DND-41 (cell line): ENCODE results near the gene DIAPH3.
A peak's percentile ranks its signal among the peaks of the same experiment; 100 is the strongest.

Experiments
- ATAC-seq: fragments of 200-7000 bp; cut with Tn5 transposase; 3 replicates; pipeline ENCODE4 v1.9.1; 2021; ENCODE audit warnings: low read depth; ENCODE audit not compliant: insufficient read depth
- DNase-seq: peaks from one replicate; pipeline ENCODE4 v3.0.0-alpha.2; 2020
- H2AFZ ChIP-seq: 2 replicates; pipeline ENCODE4 v1.6.0; 2012; ENCODE audit warnings: low read depth, low read length
- H3K27ac ChIP-seq: 2 replicates; pipeline ENCODE4 v1.5.1; 2012; ENCODE audit warnings: low read length, inconsistent platforms
- H3K27me3 ChIP-seq: fragments of 200-600 bp; sonication (generic); 2 replicates; pipeline ENCODE4 v1.6.0; 2012; ENCODE audit warnings: low read length, mild to moderate bottlenecking, inconsistent platforms; ENCODE audit not compliant: insufficient read depth, poor library complexity
- H3K36me3 ChIP-seq: 2 replicates; pipeline ENCODE4 v1.5.1; 2012; ENCODE audit warnings: low read length, inconsistent platforms; ENCODE audit not compliant: insufficient read depth
- H3K4me1 ChIP-seq: 2 replicates; pipeline ENCODE4 v1.5.1; 2012; ENCODE audit warnings: mild to moderate bottlenecking, low read length; ENCODE audit not compliant: insufficient read depth
- H3K4me2 ChIP-seq: 2 replicates; pipeline ENCODE4 v1.6.0; 2012; ENCODE audit warnings: mild to moderate bottlenecking, moderate library complexity, low read length, inconsistent platforms; ENCODE audit not compliant: insufficient read depth
- H3K4me3 ChIP-seq, 2 experiments: fragments of 200-600 bp in 1 of 2; shearing (Covaris generic) in 1 of 2; 2 replicates each; pipeline ENCODE4 v1.5.1; 2012 to 2016; ENCODE audit warnings: inconsistent platforms in 2 of 2, low read length in 2 of 2, mild to moderate bottlenecking in 2 of 2, low read depth in 1 of 2, moderate library complexity in 1 of 2
- H3K79me2 ChIP-seq: 2 replicates; pipeline ENCODE4 v1.6.0; 2012; ENCODE audit warnings: low read length, inconsistent platforms; ENCODE audit not compliant: insufficient read depth
- H3K9ac ChIP-seq: 2 replicates; pipeline ENCODE4 v1.6.0; 2012; ENCODE audit warnings: low read depth, mild to moderate bottlenecking, inconsistent platforms, low read length, moderate library complexity
- H3K9me3 ChIP-seq: 2 replicates; pipeline ENCODE4 v1.5.1; 2012; ENCODE audit warnings: low read length, moderate library complexity, mild to moderate bottlenecking, inconsistent platforms; ENCODE audit not compliant: insufficient read depth, severe bottlenecking
- H4K20me1 ChIP-seq: 2 replicates; pipeline ENCODE4 v1.6.0; 2012; ENCODE audit warnings: low read length; ENCODE audit not compliant: insufficient read depth
- EZH2 ChIP-seq: IDR thresholded peaks from 3 replicates; pipeline ENCODE4 v1.6.1; 2012; ENCODE audit warnings: borderline replicate concordance, low read depth, mild to moderate bottlenecking, moderate library complexity, low read length, inconsistent platforms; ENCODE audit not compliant: severe bottlenecking
- TF ChIP-seq, protein P1 (sequence below): IDR thresholded peaks from 2 replicates; pipeline ENCODE4 v1.5.1; 2012; ENCODE audit warnings: borderline replicate concordance, low read length, moderate library complexity, mild to moderate bottlenecking; ENCODE audit not compliant: poor library complexity, severe bottlenecking; ENCODE audit errors: extremely low read depth

The DIAPH3 gene, protein sequence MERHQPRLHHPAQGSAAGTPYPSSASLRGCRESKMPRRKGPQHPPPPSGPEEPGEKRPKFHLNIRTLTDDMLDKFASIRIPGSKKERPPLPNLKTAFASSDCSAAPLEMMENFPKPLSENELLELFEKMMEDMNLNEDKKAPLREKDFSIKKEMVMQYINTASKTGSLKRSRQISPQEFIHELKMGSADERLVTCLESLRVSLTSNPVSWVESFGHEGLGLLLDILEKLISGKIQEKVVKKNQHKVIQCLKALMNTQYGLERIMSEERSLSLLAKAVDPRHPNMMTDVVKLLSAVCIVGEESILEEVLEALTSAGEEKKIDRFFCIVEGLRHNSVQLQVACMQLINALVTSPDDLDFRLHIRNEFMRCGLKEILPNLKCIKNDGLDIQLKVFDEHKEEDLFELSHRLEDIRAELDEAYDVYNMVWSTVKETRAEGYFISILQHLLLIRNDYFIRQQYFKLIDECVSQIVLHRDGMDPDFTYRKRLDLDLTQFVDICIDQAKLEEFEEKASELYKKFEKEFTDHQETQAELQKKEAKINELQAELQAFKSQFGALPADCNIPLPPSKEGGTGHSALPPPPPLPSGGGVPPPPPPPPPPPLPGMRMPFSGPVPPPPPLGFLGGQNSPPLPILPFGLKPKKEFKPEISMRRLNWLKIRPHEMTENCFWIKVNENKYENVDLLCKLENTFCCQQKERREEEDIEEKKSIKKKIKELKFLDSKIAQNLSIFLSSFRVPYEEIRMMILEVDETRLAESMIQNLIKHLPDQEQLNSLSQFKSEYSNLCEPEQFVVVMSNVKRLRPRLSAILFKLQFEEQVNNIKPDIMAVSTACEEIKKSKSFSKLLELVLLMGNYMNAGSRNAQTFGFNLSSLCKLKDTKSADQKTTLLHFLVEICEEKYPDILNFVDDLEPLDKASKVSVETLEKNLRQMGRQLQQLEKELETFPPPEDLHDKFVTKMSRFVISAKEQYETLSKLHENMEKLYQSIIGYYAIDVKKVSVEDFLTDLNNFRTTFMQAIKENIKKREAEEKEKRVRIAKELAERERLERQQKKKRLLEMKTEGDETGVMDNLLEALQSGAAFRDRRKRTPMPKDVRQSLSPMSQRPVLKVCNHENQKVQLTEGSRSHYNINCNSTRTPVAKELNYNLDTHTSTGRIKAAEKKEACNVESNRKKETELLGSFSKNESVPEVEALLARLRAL

DNA sequence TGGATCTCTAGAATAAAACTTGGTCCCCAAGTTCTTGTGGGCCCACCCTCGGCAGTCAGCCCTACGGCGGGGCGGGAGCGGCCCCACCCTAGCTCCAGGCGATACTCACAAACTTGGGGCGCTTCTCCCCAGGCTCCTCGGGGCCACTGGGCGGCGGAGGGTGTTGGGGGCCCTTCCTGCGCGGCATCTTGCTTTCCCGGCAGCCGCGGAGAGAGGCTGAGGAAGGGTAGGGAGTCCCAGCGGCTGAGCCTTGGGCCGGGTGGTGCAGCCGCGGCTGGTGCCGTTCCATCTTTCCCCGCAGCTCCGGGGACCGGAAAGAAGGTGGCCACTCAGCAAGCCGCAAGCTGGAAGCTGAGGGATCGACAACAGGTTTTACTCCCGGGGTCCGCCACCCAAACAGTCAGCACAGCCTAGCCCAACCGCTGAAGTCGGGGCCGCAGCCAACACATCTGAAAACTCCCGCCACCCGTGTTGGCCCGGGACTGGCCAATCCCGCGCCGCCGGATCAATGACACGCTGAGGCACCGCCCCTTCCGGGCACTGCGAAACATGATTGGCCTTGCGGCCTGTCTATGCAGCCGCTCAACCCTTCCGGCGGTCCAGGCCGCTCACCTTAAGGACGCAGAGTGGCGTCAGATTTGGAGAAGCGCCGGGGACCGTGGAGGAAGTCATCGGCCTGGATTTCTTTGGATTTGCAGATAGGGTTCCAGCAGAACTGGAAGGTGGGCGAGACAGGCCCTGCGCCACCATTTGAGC, at the start of gene DIAPH3:
Gene DIAPH3, minus strand, starts transcription at position 451 of the 756 bp plus-strand sequence. Its CDS starts 162 bp downstream, at position 289.
- Histone ChIP-seq H3K9ac (peak within 1 kb of the TSS; percentile 99), H3K79me2 (peaks cover 60% of the 10 kb centered on the region), H3K4me2 (peak within 1 kb of the TSS; percentile 77), H3K27ac (peak within 1 kb of the TSS; percentile 98), H3K4me3 (peak within 1 kb of the TSS; percentile 74 to 99), H3K36me3 (peaks cover 18% of the 10 kb centered on the region), H3K27me3 (no peaks in the 10 kb centered on the region), H4K20me1 (peaks cover 4% of the 10 kb centered on the region; the same call in 1 of the 2 replicates), H3K4me1 (peaks cover 34% of the 10 kb centered on the region), H2AFZ (peak within 1 kb of the TSS; percentile 99), H3K9me3 (no peaks in the 10 kb centered on the region)
- DNase-seq (peak; percentile 95), ATAC-seq (peak; percentile 98)
- TF ChIP-seq EZH2: no peak
- TF ChIP-seq, protein P1, sequence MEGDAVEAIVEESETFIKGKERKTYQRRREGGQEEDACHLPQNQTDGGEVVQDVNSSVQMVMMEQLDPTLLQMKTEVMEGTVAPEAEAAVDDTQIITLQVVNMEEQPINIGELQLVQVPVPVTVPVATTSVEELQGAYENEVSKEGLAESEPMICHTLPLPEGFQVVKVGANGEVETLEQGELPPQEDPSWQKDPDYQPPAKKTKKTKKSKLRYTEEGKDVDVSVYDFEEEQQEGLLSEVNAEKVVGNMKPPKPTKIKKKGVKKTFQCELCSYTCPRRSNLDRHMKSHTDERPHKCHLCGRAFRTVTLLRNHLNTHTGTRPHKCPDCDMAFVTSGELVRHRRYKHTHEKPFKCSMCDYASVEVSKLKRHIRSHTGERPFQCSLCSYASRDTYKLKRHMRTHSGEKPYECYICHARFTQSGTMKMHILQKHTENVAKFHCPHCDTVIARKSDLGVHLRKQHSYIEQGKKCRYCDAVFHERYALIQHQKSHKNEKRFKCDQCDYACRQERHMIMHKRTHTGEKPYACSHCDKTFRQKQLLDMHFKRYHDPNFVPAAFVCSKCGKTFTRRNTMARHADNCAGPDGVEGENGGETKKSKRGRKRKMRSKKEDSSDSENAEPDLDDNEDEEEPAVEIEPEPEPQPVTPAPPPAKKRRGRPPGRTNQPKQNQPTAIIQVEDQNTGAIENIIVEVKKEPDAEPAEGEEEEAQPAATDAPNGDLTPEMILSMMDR: no peak

DNA sequence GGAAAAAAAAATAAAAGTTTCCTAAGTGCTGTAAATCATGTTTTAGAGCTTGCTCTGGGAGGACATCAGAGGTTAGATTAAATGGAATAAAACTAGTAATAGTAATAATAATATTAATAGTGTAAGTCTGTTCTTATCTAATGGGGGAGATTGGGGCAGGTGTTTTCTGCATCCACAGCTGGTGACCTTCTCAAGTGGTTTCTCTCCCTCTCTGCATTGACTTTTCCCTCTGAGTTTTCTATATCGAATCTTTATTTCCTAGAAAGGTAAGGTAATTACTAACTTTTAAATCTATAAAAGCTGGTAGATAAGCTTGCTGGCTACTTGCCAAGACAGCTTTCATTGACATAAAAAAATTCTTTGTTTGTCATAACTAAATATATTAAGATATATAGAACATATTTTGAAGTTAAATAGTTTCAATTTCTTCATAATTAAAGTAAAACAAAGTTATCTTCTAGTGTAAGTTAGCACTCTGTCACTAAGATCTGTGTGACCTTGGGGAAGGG, 49.6 kb upstream of the DIAPH3 start:
- Histone ChIP-seq H2AFZ (no peak overlapping the region), H3K4me3 (no peak overlapping the region), H3K36me3 (no peaks in the 10 kb centered on the region), H4K20me1 (no peaks in the 10 kb centered on the region), H3K27me3 (no peaks in the 10 kb centered on the region), H3K27ac (no peak overlapping the region), H3K9ac (no peak overlapping the region), H3K4me1 (no peaks in the 10 kb centered on the region), H3K4me2 (no peak overlapping the region), H3K79me2 (no peaks in the 10 kb centered on the region), H3K9me3 (no peaks in the 10 kb centered on the region)
- TF ChIP-seq EZH2: no peak
- TF ChIP-seq, protein P1: no peak
- DNase-seq (no peak), ATAC-seq (no peak)

DNA sequence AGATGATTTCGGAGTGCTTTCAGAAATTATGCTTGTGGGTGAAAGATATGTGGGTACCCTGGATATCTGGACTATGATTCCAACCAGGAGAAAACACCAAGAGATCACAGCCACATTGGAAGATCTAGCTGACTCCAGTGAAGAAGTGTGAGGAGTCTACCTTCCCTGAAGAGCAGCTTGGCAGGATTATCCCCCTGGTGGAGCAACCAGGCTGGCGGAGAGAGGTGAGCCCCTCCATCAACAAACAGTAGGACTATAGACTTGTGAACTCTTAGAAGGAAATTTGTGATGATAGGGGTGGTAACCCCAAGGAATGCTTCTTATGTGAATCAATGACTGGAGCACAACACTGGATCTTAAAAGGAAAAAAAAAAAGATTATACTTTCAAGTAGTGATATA, 47.8 kb upstream of the DIAPH3 start:
- no peaks in the 10 kb centered on the region for H3K9me3 ChIP-seq
- H3K27me3 ChIP-seq: no peaks in the 10 kb centered on the region
- no peaks in the 10 kb centered on the region for H3K4me1 ChIP-seq
- no peaks in the 10 kb centered on the region for H4K20me1 ChIP-seq
- H3K4me2 ChIP-seq: no peak overlapping the region
- H3K4me3 ChIP-seq: no peak overlapping the region
- ATAC-seq (no peak), DNase-seq (no peak)
- no peak overlapping the region for H3K27ac ChIP-seq
- no peak overlapping the region for H2AFZ ChIP-seq
- no peaks in the 10 kb centered on the region for H3K36me3 ChIP-seq
- H3K79me2 ChIP-seq: no peaks in the 10 kb centered on the region
- TF ChIP-seq EZH2: no peak
- TF ChIP-seq, protein P1: no peak
- no peak overlapping the region for H3K9ac ChIP-seq
